ENCODE data around the gene ATP6V0E1.
"Not testable (repeated sequence)": the region's sequence is repeated elsewhere in the genome, so short reads cannot be mapped to it uniquely, and the experiment has no call there.

The ATP6V0E1 gene

GRCh38 chr5:173075137-173075843, 91.7 kb downstream of the ATP6V0E1 start:
- Histone ChIP-seq H3F3A (ENCODE audit: low read depth) (no peaks in the 10 kb centered on the region), H2AFZ (ENCODE audit: low read length) (no peak overlapping the region), H3K4me3 (ENCODE audit: low read length, poor library complexity, severe bottlenecking) (no peak overlapping the region), H3K9me2 (replicated peaks; ENCODE audit: low read depth, low read length) (no peaks in the 10 kb centered on the region), H3K4me2 (ENCODE audit: low read depth, low read length, poor library complexity, severe bottlenecking) (no peak overlapping the region), H3K9me3 (ENCODE audit: insufficient read depth, low read depth, low read length) (no peaks in the 10 kb centered on the region), H3K79me2 (ENCODE audit: insufficient read depth, low read length) (no peaks in the 10 kb centered on the region), H3K4me1 (ENCODE audit: insufficient read depth, low read length, poor library complexity, severe bottlenecking) (no peaks in the 10 kb centered on the region), H4K20me1 (ENCODE audit: insufficient read depth, low read length, poor library complexity, severe bottlenecking) (no peaks in the 10 kb centered on the region), H3K36me3 (ENCODE audit: insufficient read depth, low read length) (no peaks in the 10 kb centered on the region), H3K9ac (ENCODE audit: low read depth, low read length, poor library complexity, severe bottlenecking) (no peak overlapping the region), H3K27me3 (ENCODE audit: insufficient read depth, low read length, poor library complexity, severe bottlenecking) (no peaks in the 10 kb centered on the region)
- TF ChIP-seq CTCF (conservative IDR thresholded peaks at IDR 0.05; ENCODE audit: low read length) (no peak), EZH2phosphoT487 (IDR thresholded peaks at IDR 0.05; ENCODE audit: borderline replicate concordance) (no peak)

- Histone ChIP-seq H3K4me3 (ENCODE audit: low read length, poor library complexity, severe bottlenecking) (no peak overlapping the region), H3K9me2 (replicated peaks; ENCODE audit: low read depth, low read length) (no peaks in the 10 kb centered on the region), H3F3A (ENCODE audit: low read depth) (no peaks in the 10 kb centered on the region), H3K79me2 (ENCODE audit: insufficient read depth, low read length) (no peaks in the 10 kb centered on the region), H3K9ac (ENCODE audit: low read depth, low read length, poor library complexity, severe bottlenecking) (no peak overlapping the region), H3K36me3 (ENCODE audit: insufficient read depth, low read length) (no peaks in the 10 kb centered on the region), H4K20me1 (ENCODE audit: insufficient read depth, low read length, poor library complexity, severe bottlenecking) (no peaks in the 10 kb centered on the region), H2AFZ (ENCODE audit: low read length) (no peak overlapping the region), H3K4me2 (ENCODE audit: low read depth, low read length, poor library complexity, severe bottlenecking) (no peak overlapping the region), H3K27me3 (ENCODE audit: insufficient read depth, low read length, poor library complexity, severe bottlenecking) (no peaks in the 10 kb centered on the region), H3K4me1 (ENCODE audit: insufficient read depth, low read length, poor library complexity, severe bottlenecking) (no peaks in the 10 kb centered on the region), H3K9me3 (ENCODE audit: insufficient read depth, low read depth, low read length) (no peaks in the 10 kb centered on the region)
- TF ChIP-seq CTCF (conservative IDR thresholded peaks at IDR 0.05; ENCODE audit: low read length), result no peak
- no peak for TF ChIP-seq EZH2phosphoT487 (IDR thresholded peaks at IDR 0.05; ENCODE audit: borderline replicate concordance)
These were observed 92.4 kb downstream of the ATP6V0E1 start for GRCh38 chr5:173075970-173076369.

GRCh38 chr5:173076471-173076870, 92.9 kb downstream of the ATP6V0E1 start:
- H4K20me1 ChIP-seq (ENCODE audit: insufficient read depth, low read length, poor library complexity, severe bottlenecking); H3K27me3 ChIP-seq (ENCODE audit: insufficient read depth, low read length, poor library complexity, severe bottlenecking); H2AFZ ChIP-seq (ENCODE audit: low read length); H3K4me2 ChIP-seq (ENCODE audit: low read depth, low read length, poor library complexity, severe bottlenecking); H3K4me1 ChIP-seq (ENCODE audit: insufficient read depth, low read length, poor library complexity, severe bottlenecking); H3K79me2 ChIP-seq (ENCODE audit: insufficient read depth, low read length); H3K9me2 ChIP-seq (replicated peaks; ENCODE audit: low read depth, low read length); H3K4me3 ChIP-seq (ENCODE audit: low read length, poor library complexity, severe bottlenecking); H3K9me3 ChIP-seq (ENCODE audit: insufficient read depth, low read depth, low read length); H3F3A ChIP-seq (ENCODE audit: low read depth); H3K36me3 ChIP-seq (ENCODE audit: insufficient read depth, low read length); H3K9ac ChIP-seq (ENCODE audit: low read depth, low read length, poor library complexity, severe bottlenecking): not testable (repeated sequence)

GRCh38 chr5:173078878-173079277, 95.3 kb downstream of the ATP6V0E1 start:
- Histone ChIP-seq H3K4me1 (ENCODE audit: insufficient read depth, low read length, poor library complexity, severe bottlenecking) (no peaks in the 10 kb centered on the region), H4K20me1 (ENCODE audit: insufficient read depth, low read length, poor library complexity, severe bottlenecking) (no peaks in the 10 kb centered on the region)
- TF ChIP-seq EZH2phosphoT487 (IDR thresholded peaks at IDR 0.05; ENCODE audit: borderline replicate concordance) (no peak), CTCF (conservative IDR thresholded peaks at IDR 0.05; ENCODE audit: low read length) (no peak)

More at GRCh38 chr5:173078878-173079277, 95.3 kb downstream of the ATP6V0E1 start:
- Histone ChIP-seq H2AFZ (ENCODE audit: low read length) (no peak overlapping the region), H3K36me3 (ENCODE audit: insufficient read depth, low read length) (no peaks in the 10 kb centered on the region), H3K4me2 (ENCODE audit: low read depth, low read length, poor library complexity, severe bottlenecking) (no peak overlapping the region), H3K9ac (ENCODE audit: low read depth, low read length, poor library complexity, severe bottlenecking) (no peak overlapping the region), H3K79me2 (ENCODE audit: insufficient read depth, low read length) (no peaks in the 10 kb centered on the region), H3K9me3 (ENCODE audit: insufficient read depth, low read depth, low read length) (no peaks in the 10 kb centered on the region), H3K4me3 (ENCODE audit: low read length, poor library complexity, severe bottlenecking) (no peak overlapping the region), H3F3A (ENCODE audit: low read depth) (no peaks in the 10 kb centered on the region), H3K27me3 (ENCODE audit: insufficient read depth, low read length, poor library complexity, severe bottlenecking) (no peaks in the 10 kb centered on the region), H3K9me2 (replicated peaks; ENCODE audit: low read depth, low read length) (no peaks in the 10 kb centered on the region)

Measured in Loucy (cell line).